IPS DF 6.9 (cell line): ENCODE data around the gene HEATR1.
A peak's percentile ranks its signal among the peaks of the same experiment; 100 is the strongest.

Experiments
- DNase-seq: peaks from one replicate; pipeline ENCODE4 v3.0.0-alpha.2; 2013; ENCODE audit warnings: low read depth, low spot score
- H3K27ac ChIP-seq: one replicate; pipeline ENCODE4 v1.5.1; 2013; ENCODE audit warnings: low read length, control low read depth
- H3K27me3 ChIP-seq: 2 replicates; pipeline ENCODE4 v1.6.1; 2013; ENCODE audit warnings: mild to moderate bottlenecking, low read length; ENCODE audit not compliant: control insufficient read depth, insufficient read depth
- H3K36me3 ChIP-seq: 2 replicates; pipeline ENCODE4 v1.6.1; 2013; ENCODE audit warnings: low read length; ENCODE audit not compliant: control insufficient read depth, insufficient read depth
- H3K4me1 ChIP-seq: 2 replicates; pipeline ENCODE4 v1.6.1; 2013; ENCODE audit warnings: low read length; ENCODE audit not compliant: control insufficient read depth, insufficient read depth
- H3K4me3 ChIP-seq: 2 replicates; pipeline ENCODE4 v1.5.1; 2013; ENCODE audit warnings: mild to moderate bottlenecking, low read length
- H3K9me3 ChIP-seq: 2 replicates; pipeline ENCODE4 v1.6.1; 2013; ENCODE audit warnings: low read length, inconsistent platforms; ENCODE audit not compliant: control insufficient read depth, insufficient read depth
- WGBS: extraction: QIAGEN DNeasy Blood & Tissue Kit; methylation state at CpG from one replicate; pipeline ENCODE4 v1.1.7; 2013; ENCODE audit warnings: mixed read lengths, missing lambda C conversion rate; ENCODE audit not compliant: insufficient read length, insufficient coverage; 5-methylcytosine and 5-hydroxymethylcytosine counted together

The HEATR1 gene, protein sequence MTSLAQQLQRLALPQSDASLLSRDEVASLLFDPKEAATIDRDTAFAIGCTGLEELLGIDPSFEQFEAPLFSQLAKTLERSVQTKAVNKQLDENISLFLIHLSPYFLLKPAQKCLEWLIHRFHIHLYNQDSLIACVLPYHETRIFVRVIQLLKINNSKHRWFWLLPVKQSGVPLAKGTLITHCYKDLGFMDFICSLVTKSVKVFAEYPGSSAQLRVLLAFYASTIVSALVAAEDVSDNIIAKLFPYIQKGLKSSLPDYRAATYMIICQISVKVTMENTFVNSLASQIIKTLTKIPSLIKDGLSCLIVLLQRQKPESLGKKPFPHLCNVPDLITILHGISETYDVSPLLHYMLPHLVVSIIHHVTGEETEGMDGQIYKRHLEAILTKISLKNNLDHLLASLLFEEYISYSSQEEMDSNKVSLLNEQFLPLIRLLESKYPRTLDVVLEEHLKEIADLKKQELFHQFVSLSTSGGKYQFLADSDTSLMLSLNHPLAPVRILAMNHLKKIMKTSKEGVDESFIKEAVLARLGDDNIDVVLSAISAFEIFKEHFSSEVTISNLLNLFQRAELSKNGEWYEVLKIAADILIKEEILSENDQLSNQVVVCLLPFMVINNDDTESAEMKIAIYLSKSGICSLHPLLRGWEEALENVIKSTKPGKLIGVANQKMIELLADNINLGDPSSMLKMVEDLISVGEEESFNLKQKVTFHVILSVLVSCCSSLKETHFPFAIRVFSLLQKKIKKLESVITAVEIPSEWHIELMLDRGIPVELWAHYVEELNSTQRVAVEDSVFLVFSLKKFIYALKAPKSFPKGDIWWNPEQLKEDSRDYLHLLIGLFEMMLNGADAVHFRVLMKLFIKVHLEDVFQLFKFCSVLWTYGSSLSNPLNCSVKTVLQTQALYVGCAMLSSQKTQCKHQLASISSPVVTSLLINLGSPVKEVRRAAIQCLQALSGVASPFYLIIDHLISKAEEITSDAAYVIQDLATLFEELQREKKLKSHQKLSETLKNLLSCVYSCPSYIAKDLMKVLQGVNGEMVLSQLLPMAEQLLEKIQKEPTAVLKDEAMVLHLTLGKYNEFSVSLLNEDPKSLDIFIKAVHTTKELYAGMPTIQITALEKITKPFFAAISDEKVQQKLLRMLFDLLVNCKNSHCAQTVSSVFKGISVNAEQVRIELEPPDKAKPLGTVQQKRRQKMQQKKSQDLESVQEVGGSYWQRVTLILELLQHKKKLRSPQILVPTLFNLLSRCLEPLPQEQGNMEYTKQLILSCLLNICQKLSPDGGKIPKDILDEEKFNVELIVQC (N-terminal part only)

GRCh38 chr1:236603991-236604904, at the start of gene HEATR1:
Gene HEATR1, minus strand, starts transcription at chr1:236604516. Its CDS starts 421 bp downstream, at chr1:236604095.
- peak; percentile 89 for DNase-seq
- WGBS, result no CpG with 5 or more reads among the region's 54 CpGs

DNA sequence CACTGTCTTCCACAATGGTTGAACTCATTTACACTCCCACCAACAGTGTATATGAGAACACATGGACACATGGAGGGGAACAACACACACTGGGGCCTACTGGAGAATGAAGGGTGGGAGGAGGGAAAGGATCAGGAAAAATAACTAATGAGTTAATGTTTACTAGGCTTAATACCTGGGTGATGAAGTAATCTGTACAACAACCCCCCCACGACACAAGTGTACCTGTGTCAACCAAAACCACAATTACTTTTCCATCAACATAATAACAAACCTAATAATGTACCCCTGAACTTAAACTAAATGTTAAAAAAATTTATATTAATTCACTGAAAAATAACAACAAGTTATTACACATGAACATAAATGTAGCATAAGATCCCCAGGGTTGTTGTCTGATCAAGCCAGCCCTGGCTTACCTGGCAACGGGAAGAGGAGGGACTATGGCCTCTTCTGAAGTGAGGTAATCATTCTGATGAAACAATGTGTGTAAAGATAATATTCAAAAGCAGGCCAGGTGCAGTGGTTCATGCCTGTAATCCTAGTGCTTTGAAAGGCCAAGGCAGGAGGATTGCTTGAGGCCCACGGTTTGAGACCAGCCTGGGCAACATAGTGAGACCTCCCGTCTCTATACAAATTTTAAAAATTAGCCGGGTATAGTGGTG, 40.8 kb upstream of the HEATR1 start:
- no peaks in the 10 kb centered on the region for H3K4me1 ChIP-seq
- H3K27me3 ChIP-seq, result no peaks in the 10 kb centered on the region
- H3K4me3 ChIP-seq, result no peak overlapping the region
- no peaks in the 10 kb centered on the region for H3K36me3 ChIP-seq
- no peaks in the 10 kb centered on the region for H3K9me3 ChIP-seq
- H3K27ac ChIP-seq, result no peak overlapping the region
- no CpG with 5 or more reads among the region's 5 CpGs for WGBS
- DNase-seq, result no peak

More at GRCh38 chr1:236603991-236604904, at the start of gene HEATR1:
- no peaks in the 10 kb centered on the region for H3K4me1 ChIP-seq
- H3K4me3 ChIP-seq, result peak within 1 kb of the TSS; percentile 85; the same call in 1 of the 2 replicates
- no peaks in the 10 kb centered on the region for H3K27me3 ChIP-seq
- H3K9me3 ChIP-seq, result no peaks in the 10 kb centered on the region
- H3K27ac ChIP-seq, result no peak within 1 kb of the TSS
- H3K36me3 ChIP-seq, result no peaks in the 10 kb centered on the region; the same call in 1 of the 2 replicates

DNA sequence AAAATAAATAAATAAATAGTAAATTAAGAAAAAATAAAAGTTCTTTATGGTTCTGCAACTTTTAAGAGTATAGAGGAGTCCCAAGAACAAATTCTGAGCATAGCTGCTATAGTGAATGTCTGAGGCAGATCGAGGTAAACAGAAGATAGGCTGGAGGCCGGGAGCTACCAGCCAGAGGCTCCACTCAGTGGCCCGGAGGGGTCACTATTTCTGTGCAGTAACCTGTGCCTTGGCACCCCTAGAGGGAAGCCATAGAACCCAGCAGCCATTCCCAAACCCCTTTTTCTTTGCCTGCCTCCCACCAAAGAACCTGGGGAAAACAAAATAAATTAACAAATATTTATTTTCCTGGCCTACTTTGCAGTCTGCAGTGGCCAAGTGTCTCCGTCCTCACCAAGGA, 38.4 kb upstream of the HEATR1 start:
- no peaks in the 10 kb centered on the region for H3K9me3 ChIP-seq
- no peaks in the 10 kb centered on the region for H3K27me3 ChIP-seq
- H3K36me3 ChIP-seq, result no peaks in the 10 kb centered on the region
- no CpG with 5 or more reads among the region's 4 CpGs for WGBS
- no peaks in the 10 kb centered on the region for H3K4me1 ChIP-seq
- no peak overlapping the region for H3K27ac ChIP-seq
- no peak overlapping the region for H3K4me3 ChIP-seq
- no peak for DNase-seq

DNA sequence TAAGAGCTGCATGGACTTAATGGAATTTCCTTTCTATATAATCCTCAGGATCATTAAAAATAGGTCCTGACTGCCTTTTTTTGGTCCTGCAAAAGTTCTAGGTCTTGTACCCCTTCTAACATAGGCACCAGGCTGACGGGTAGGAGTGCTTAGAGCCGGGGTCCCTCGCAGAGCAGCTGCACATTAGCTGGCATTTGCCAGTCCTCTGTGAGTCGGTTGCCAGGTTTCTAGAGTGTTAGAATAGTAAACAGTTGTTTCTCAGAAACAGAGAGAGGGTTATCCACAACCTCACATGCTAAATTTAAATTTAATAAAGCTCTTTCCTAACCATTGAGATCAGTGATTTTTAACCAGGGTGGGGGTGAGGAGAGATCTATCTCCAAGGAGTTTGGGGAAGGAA, 35.4 kb upstream of the HEATR1 start:
- WGBS, result no CpG with 5 or more reads among the region's 4 CpGs
- Histone ChIP-seq H3K4me1 (no peaks in the 10 kb centered on the region), H3K4me3 (no peak overlapping the region), H3K27ac (no peak overlapping the region), H3K9me3 (no peaks in the 10 kb centered on the region), H3K36me3 (no peaks in the 10 kb centered on the region), H3K27me3 (no peaks in the 10 kb centered on the region)
- DNase-seq, result no peak

GRCh38 chr1:236638945-236639344, 34.6 kb upstream of the HEATR1 start:
- H3K27ac ChIP-seq, result no peak overlapping the region
- DNase-seq, result no peak

GRCh38 chr1:236636017-236636416, 31.7 kb upstream of the HEATR1 start:
- DNase-seq, result no peak
- Histone ChIP-seq H3K36me3 (no peaks in the 10 kb centered on the region), H3K27me3 (no peaks in the 10 kb centered on the region), H3K4me3 (no peak overlapping the region), H3K9me3 (no peaks in the 10 kb centered on the region), H3K27ac (no peak overlapping the region), H3K4me1 (no peaks in the 10 kb centered on the region)
- WGBS, result no CpG with 5 or more reads among the region's 7 CpGs

More at GRCh38 chr1:236638945-236639344, 34.6 kb upstream of the HEATR1 start:
- no peaks in the 10 kb centered on the region for H3K36me3 ChIP-seq
- no peaks in the 10 kb centered on the region for H3K27me3 ChIP-seq
- no peak overlapping the region for H3K4me3 ChIP-seq
- WGBS, result no CpG with 5 or more reads among the region's 13 CpGs
- no peaks in the 10 kb centered on the region for H3K4me1 ChIP-seq
- no peaks in the 10 kb centered on the region for H3K9me3 ChIP-seq

- Histone ChIP-seq H3K27ac (no peak overlapping the region), H3K27me3 (no peaks in the 10 kb centered on the region), H3K36me3 (no peaks in the 10 kb centered on the region), H3K9me3 (no peaks in the 10 kb centered on the region), H3K4me1 (0 out of 2 replicates have a peak, but pooled peaks cover 1% of the 10 kb centered on the region), H3K4me3 (no peak overlapping the region)
- DNase-seq, result no peak
- no CpG with 5 or more reads among the region's 2 CpGs for WGBS
Observed at GRCh38 chr1:236627727-236628408, 23.6 kb upstream of the HEATR1 start.

- Histone ChIP-seq H3K27me3 (no peaks in the 10 kb centered on the region), H3K4me3 (no peak overlapping the region), H3K4me1 (0 out of 2 replicates have a peak, but pooled peaks cover 1% of the 10 kb centered on the region), H3K27ac (no peak overlapping the region), H3K36me3 (no peaks in the 10 kb centered on the region), H3K9me3 (no peaks in the 10 kb centered on the region)
- WGBS, result no CpG with 5 or more reads among the region's 4 CpGs
- no peak for DNase-seq
Observed at GRCh38 chr1:236623371-236624166, 19.3 kb upstream of the HEATR1 start.
